Measurements from ENCODE around the gene PRKN.

- no peak for TF ChIP-seq SUZ12 (IDR thresholded peaks at IDR 0.05)
- no peak for TF ChIP-seq SP1 (IDR thresholded peaks at IDR 0.05)
- TF ChIP-seq TARDBP (IDR thresholded peaks at IDR 0.05): no peak
- TF ChIP-seq FOXA1 (IDR thresholded peaks at IDR 0.05): no peak
- TF ChIP-seq CTBP1 (IDR thresholded peaks at IDR 0.05; ENCODE audit: borderline replicate concordance): no peak
- TF ChIP-seq HDGF (IDR thresholded peaks at IDR 0.05; ENCODE audit: borderline replicate concordance): no peak
Observed at GRCh38 chr6:161354276-161354840, 1373.2 kb downstream of the PRKN start.

All from HEK293T (cell line).